SU-DHL-6 (cell line): Measurements from ENCODE around the gene CLTCL1.
"Not testable (repeated sequence)": the region's sequence is repeated elsewhere in the genome, so short reads cannot be mapped to it uniquely, and the experiment has no call there.

Experiments used
- EZH2phosphoT487 ChIP-seq: fragments of 200-600 bp; sonication (generic), shearing (Covaris generic); conservative IDR thresholded peaks from 2 replicates; pipeline ENCODE4 v1.6.1; 2018; ENCODE audit warnings: mild to moderate bottlenecking, antibody characterized with exemption, low read length, moderate library complexity, mixed read lengths
- TF ChIP-seq, protein P1 (sequence below): fragments of 200-600 bp; sonication (generic); IDR thresholded peaks from one replicate; pipeline ENCODE4 v1.5.1; 2017; ENCODE audit warnings: antibody characterized with exemption, mild to moderate bottlenecking, low read length, moderate library complexity; ENCODE audit not compliant: insufficient read depth, poor library complexity, severe bottlenecking

DNA sequence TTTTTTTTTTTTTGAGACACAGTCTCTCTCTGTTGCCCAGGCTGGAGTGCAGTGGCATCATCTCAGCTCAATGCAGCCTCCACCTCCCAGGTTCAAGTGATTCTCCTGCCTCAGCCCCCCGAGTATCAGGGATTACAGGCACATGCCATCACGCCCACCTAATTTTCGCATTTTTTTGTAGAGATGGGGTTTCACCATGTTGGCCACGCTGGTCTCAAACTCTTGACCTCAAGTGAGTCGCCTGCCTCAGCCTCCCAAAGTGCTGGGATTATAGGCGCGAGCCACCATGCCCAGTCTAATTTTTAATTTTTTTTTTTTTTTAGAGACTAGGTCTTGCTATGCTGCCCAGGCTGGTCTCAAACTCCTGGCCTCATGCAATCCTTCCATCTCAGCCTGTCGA, 35.2 kb downstream of the CLTCL1 start:
- TF ChIP-seq, protein P1, sequence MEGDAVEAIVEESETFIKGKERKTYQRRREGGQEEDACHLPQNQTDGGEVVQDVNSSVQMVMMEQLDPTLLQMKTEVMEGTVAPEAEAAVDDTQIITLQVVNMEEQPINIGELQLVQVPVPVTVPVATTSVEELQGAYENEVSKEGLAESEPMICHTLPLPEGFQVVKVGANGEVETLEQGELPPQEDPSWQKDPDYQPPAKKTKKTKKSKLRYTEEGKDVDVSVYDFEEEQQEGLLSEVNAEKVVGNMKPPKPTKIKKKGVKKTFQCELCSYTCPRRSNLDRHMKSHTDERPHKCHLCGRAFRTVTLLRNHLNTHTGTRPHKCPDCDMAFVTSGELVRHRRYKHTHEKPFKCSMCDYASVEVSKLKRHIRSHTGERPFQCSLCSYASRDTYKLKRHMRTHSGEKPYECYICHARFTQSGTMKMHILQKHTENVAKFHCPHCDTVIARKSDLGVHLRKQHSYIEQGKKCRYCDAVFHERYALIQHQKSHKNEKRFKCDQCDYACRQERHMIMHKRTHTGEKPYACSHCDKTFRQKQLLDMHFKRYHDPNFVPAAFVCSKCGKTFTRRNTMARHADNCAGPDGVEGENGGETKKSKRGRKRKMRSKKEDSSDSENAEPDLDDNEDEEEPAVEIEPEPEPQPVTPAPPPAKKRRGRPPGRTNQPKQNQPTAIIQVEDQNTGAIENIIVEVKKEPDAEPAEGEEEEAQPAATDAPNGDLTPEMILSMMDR, result not testable (repeated sequence)
- TF ChIP-seq EZH2phosphoT487, result not testable (repeated sequence)
